GM23338 (cell line): ENCODE data around the gene C14orf180.

Experiments
- CREB1 ChIP-seq: fragments of 250-450 bp; sonication (Bioruptor Pico); IDR thresholded peaks from 2 replicates; pipeline ENCODE4 v1.5.0; 2020; ENCODE audit warnings: low read depth, mild to moderate bottlenecking, moderate library complexity
- EZH2 ChIP-seq: fragments of 200-600 bp; sonication (generic); IDR thresholded peaks from one replicate; pipeline ENCODE4 v1.8.0; 2017; ENCODE audit warnings: antibody characterized with exemption, mild to moderate bottlenecking, low read depth; ENCODE audit not compliant: unreplicated experiment
- EZH2phosphoT487 ChIP-seq: fragments of 200-600 bp; sonication (generic); IDR thresholded peaks from one replicate; pipeline ENCODE4 v1.8.1; 2018; ENCODE audit warnings: antibody characterized with exemption; ENCODE audit not compliant: unreplicated experiment
- JUNB ChIP-seq: IDR thresholded peaks from one replicate; pipeline ENCODE4 v1.6.1; 2016; ENCODE audit warnings: antibody characterized with exemption; ENCODE audit not compliant: unreplicated experiment
- NANOG ChIP-seq: IDR thresholded peaks from 2 replicates; pipeline ENCODE4 v1.6.1; 2016; ENCODE audit warnings: antibody characterized with exemption, borderline replicate concordance
- POLR2AphosphoS5 ChIP-seq: IDR thresholded peaks from 2 replicates; pipeline ENCODE4 v1.6.1; 2016; ENCODE audit warnings: antibody characterized with exemption, low read depth
- STAT1 ChIP-seq: IDR thresholded peaks from one replicate; pipeline ENCODE4 v1.6.1; 2016; ENCODE audit warnings: antibody characterized with exemption; ENCODE audit not compliant: unreplicated experiment
- ZNF114 ChIP-seq: fragments of 250-450 bp; sonication (Bioruptor Pico); IDR thresholded peaks from 2 replicates; pipeline ENCODE4 v1.5.0; 2020; ENCODE audit warnings: mild to moderate bottlenecking, moderate library complexity
- TF ChIP-seq, protein P1 (sequence below), 2 experiments: fragments of 200-600 bp in 1 of 2; sonication (generic) in 1 of 2; conservative IDR thresholded peaks; 2 replicates each; pipeline versions ENCODE4 v1.5.1 to v1.6.1; 2016 to 2017; ENCODE audit warnings: antibody characterized with exemption in 2 of 2, low read depth in 2 of 2, mild to moderate bottlenecking in 2 of 2, moderate library complexity in 1 of 2
- TF ChIP-seq, protein P2 (sequence below): fragments of 250-450 bp; sonication (Bioruptor Pico); IDR thresholded peaks from 2 replicates; pipeline ENCODE4 v1.5.0; 2020; ENCODE audit warnings: mild to moderate bottlenecking, moderate library complexity
- TF ChIP-seq, protein P3 (sequence below): IDR thresholded peaks from one replicate; pipeline ENCODE4 v1.6.1; 2018; ENCODE audit warnings: antibody characterized with exemption; ENCODE audit not compliant: unreplicated experiment

DNA sequence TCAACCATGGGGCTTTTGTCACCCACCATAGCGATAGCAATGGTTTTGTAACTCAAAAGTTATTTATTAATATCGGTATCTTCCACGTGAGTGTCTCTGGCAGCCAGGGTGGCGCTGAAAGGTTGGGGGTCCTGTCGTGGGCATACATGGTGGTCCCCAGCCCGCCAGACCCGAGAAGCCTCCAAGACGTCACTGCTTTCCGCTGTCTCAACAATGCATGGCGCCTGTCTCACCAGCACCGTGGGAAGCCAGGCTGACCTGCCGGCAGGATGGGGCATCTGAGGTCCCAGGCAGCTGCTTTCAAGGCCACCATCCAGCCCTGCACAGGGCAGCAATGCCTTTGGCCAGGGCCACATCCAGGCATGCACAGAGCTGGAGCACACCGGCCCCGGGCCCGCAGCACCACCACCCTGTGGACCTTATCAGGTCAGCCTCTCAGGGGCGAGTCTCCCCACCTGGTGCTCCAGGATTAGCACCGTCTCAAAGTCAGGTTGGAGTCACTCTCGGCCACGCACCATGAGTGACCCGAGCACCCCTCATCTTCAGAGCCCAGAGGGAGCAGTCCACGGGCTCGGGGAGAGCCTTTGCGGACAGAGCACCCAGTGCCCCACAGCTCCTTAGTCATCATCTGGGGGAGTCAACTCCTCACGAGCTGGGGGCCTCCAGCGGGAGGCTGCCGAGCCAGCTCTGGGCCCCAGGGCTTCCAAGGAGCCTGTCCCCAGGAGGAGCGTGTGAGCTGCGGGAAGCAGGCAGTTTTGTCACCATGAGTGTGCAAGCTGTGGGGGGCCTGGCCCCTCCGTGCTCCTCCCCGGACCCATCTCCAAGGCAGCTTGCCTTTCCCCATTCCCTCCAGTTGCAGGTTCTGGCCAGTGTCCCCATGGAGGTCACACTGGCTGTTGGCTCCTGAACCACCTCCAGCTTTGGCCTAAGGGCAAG lies 14.6 kb upstream of the C14orf180 start:
- TF ChIP-seq, protein P1, sequence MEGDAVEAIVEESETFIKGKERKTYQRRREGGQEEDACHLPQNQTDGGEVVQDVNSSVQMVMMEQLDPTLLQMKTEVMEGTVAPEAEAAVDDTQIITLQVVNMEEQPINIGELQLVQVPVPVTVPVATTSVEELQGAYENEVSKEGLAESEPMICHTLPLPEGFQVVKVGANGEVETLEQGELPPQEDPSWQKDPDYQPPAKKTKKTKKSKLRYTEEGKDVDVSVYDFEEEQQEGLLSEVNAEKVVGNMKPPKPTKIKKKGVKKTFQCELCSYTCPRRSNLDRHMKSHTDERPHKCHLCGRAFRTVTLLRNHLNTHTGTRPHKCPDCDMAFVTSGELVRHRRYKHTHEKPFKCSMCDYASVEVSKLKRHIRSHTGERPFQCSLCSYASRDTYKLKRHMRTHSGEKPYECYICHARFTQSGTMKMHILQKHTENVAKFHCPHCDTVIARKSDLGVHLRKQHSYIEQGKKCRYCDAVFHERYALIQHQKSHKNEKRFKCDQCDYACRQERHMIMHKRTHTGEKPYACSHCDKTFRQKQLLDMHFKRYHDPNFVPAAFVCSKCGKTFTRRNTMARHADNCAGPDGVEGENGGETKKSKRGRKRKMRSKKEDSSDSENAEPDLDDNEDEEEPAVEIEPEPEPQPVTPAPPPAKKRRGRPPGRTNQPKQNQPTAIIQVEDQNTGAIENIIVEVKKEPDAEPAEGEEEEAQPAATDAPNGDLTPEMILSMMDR (conservative IDR thresholded peaks at IDR 0.05; ENCODE audit: low read depth in 2 of 2): no peak
- TF ChIP-seq, protein P2, sequence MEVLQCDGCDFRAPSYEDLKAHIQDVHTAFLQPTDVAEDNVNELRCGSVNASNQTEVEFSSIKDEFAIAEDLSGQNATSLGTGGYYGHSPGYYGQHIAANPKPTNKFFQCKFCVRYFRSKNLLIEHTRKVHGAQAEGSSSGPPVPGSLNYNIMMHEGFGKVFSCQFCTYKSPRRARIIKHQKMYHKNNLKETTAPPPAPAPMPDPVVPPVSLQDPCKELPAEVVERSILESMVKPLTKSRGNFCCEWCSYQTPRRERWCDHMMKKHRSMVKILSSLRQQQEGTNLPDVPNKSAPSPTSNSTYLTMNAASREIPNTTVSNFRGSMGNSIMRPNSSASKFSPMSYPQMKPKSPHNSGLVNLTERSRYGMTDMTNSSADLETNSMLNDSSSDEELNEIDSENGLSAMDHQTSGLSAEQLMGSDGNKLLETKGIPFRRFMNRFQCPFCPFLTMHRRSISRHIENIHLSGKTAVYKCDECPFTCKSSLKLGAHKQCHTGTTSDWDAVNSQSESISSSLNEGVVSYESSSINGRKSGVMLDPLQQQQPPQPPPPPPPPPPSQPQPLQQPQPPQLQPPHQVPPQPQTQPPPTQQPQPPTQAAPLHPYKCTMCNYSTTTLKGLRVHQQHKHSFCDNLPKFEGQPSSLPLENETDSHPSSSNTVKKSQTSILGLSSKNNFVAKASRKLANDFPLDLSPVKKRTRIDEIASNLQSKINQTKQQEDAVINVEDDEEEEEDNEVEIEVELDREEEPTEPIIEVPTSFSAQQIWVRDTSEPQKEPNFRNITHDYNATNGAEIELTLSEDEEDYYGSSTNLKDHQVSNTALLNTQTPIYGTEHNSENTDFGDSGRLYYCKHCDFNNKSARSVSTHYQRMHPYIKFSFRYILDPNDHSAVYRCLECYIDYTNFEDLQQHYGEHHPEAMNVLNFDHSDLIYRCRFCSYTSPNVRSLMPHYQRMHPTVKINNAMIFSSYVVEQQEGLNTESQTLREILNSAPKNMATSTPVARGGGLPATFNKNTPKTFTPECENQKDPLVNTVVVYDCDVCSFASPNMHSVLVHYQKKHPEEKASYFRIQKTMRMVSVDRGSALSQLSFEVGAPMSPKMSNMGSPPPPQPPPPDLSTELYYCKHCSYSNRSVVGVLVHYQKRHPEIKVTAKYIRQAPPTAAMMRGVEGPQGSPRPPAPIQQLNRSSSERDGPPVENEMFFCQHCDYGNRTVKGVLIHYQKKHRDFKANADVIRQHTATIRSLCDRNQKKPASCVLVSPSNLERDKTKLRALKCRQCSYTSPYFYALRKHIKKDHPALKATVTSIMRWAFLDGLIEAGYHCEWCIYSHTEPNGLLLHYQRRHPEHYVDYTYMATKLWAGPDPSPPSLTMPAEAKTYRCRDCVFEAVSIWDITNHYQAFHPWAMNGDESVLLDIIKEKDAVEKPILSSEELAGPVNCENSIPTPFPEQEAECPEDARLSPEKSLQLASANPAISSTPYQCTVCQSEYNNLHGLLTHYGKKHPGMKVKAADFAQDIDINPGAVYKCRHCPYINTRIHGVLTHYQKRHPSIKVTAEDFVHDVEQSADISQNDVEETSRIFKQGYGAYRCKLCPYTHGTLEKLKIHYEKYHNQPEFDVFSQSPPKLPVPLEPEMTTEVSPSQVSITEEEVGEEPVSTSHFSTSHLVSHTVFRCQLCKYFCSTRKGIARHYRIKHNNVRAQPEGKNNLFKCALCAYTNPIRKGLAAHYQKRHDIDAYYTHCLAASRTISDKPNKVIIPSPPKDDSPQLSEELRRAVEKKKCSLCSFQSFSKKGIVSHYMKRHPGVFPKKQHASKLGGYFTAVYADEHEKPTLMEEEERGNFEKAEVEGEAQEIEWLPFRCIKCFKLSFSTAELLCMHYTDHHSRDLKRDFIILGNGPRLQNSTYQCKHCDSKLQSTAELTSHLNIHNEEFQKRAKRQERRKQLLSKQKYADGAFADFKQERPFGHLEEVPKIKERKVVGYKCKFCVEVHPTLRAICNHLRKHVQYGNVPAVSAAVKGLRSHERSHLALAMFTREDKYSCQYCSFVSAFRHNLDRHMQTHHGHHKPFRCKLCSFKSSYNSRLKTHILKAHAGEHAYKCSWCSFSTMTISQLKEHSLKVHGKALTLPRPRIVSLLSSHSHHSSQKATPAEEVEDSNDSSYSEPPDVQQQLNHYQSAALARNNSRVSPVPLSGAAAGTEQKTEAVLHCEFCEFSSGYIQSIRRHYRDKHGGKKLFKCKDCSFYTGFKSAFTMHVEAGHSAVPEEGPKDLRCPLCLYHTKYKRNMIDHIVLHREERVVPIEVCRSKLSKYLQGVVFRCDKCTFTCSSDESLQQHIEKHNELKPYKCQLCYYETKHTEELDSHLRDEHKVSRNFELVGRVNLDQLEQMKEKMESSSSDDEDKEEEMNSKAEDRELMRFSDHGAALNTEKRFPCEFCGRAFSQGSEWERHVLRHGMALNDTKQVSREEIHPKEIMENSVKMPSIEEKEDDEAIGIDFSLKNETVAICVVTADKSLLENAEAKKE (CRISPR knock-in tag): no peak
- TF ChIP-seq, protein P3, sequence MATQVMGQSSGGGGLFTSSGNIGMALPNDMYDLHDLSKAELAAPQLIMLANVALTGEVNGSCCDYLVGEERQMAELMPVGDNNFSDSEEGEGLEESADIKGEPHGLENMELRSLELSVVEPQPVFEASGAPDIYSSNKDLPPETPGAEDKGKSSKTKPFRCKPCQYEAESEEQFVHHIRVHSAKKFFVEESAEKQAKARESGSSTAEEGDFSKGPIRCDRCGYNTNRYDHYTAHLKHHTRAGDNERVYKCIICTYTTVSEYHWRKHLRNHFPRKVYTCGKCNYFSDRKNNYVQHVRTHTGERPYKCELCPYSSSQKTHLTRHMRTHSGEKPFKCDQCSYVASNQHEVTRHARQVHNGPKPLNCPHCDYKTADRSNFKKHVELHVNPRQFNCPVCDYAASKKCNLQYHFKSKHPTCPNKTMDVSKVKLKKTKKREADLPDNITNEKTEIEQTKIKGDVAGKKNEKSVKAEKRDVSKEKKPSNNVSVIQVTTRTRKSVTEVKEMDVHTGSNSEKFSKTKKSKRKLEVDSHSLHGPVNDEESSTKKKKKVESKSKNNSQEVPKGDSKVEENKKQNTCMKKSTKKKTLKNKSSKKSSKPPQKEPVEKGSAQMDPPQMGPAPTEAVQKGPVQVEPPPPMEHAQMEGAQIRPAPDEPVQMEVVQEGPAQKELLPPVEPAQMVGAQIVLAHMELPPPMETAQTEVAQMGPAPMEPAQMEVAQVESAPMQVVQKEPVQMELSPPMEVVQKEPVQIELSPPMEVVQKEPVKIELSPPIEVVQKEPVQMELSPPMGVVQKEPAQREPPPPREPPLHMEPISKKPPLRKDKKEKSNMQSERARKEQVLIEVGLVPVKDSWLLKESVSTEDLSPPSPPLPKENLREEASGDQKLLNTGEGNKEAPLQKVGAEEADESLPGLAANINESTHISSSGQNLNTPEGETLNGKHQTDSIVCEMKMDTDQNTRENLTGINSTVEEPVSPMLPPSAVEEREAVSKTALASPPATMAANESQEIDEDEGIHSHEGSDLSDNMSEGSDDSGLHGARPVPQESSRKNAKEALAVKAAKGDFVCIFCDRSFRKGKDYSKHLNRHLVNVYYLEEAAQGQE: no peak
- TF ChIP-seq POLR2AphosphoS5 (no peak), ZNF114 (CRISPR knock-in tag) (no peak), EZH2 (no peak), EZH2phosphoT487 (no peak), CREB1 (CRISPR knock-in tag) (no peak), JUNB (no peak), NANOG (no peak), STAT1 (no peak)
